H1 (cell line): Measurements from ENCODE around the gene GPD1.

Experiments used
- CTCF ChIP-seq, 3 experiments: IDR thresholded peaks; 1 replicate in 2 of 3; 2 replicates in 1 of 3; pipeline versions ENCODE4 v1.5.1 to v1.6.1; 2011; ENCODE audit warnings: low read length in 3 of 3, mild to moderate bottlenecking in 3 of 3, inconsistent platforms in 2 of 3, low read depth in 1 of 3, moderate library complexity in 1 of 3; ENCODE audit not compliant: insufficient read depth in 1 of 3; ENCODE audit errors: control extremely low read depth in 1 of 3
- NANOG ChIP-seq: IDR thresholded peaks from 2 replicates; pipeline ENCODE4 v1.6.1; 2011; ENCODE audit warnings: low read length, low read depth, mild to moderate bottlenecking, inconsistent platforms; ENCODE audit not compliant: insufficient read depth, poor library complexity, severe bottlenecking
- POLR2A ChIP-seq, 2 experiments: IDR thresholded peaks; 1 replicate in 1 of 2; 2 replicates in 1 of 2; pipeline ENCODE4 v1.6.1; 2011; ENCODE audit warnings: low read depth in 2 of 2, low read length in 2 of 2, mild to moderate bottlenecking in 2 of 2; ENCODE audit errors: control extremely low read depth in 1 of 2
- POLR2AphosphoS5 ChIP-seq: IDR thresholded peaks from 2 replicates; pipeline ENCODE4 v1.6.1; 2011; ENCODE audit warnings: low read depth, low read length
- RAD21 ChIP-seq, 2 experiments: IDR thresholded peaks in 1 of 2; conservative IDR thresholded peaks in 1 of 2; 2 replicates each; pipeline ENCODE4 v1.6.1; 2011; ENCODE audit warnings: low read depth in 2 of 2, low read length in 2 of 2, improper control_type of control experiment in 1 of 2, inconsistent platforms in 1 of 2, mild to moderate bottlenecking in 1 of 2, moderate library complexity in 1 of 2
- SAP30 ChIP-seq: fragments of 300-600 bp; sonication (generic); IDR thresholded peaks from 2 replicates; pipeline ENCODE4 v1.7.1; 2012; ENCODE audit warnings: low read length, moderate library complexity, mild to moderate bottlenecking, inconsistent platforms; ENCODE audit not compliant: insufficient read depth, insufficient replicate concordance
- SUZ12 ChIP-seq: fragments of 200-600 bp; sonication (generic); IDR thresholded peaks from 2 replicates; pipeline ENCODE4 v1.6.1; 2012; ENCODE audit warnings: mild to moderate bottlenecking, inconsistent platforms, low read length, moderate library complexity, mixed read lengths
- TAF1 ChIP-seq: IDR thresholded peaks from 2 replicates; pipeline ENCODE4 v1.6.1; 2011; ENCODE audit warnings: mild to moderate bottlenecking, low read depth, low read length
- TF ChIP-seq, protein P1 (sequence below): IDR thresholded peaks from 2 replicates; pipeline ENCODE4 v1.6.1; 2012; ENCODE audit warnings: inconsistent platforms

DNA sequence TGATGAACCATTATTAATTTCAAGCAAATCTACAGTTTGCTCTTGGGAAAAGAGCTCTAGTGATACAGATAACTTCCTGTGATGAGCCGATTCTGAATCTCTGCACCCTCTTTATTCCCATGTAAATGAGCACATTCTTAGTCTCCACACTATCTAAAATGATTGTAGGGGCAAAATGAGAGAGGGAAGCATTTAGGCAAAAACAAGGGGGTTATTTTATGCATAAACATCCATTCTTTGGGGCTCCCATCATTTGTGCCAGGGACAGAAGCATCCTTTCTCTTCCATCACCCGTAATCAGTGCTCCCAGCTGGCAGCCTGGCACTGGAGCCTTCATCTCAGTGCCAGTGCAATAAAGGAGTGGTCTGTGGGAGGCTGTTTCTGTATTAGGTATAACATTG, 1.7 kb upstream of the GPD1 start:
- TF ChIP-seq NANOG (no peak), POLR2A (IDR thresholded peaks at IDR 0.05; ENCODE audit: control extremely low read depth in 1 of 2, low read depth in 2 of 2, low read length in 2 of 2) (no peak), POLR2AphosphoS5 (no peak), TAF1 (no peak), SUZ12 (no peak), RAD21 (IDR thresholded peaks at IDR 0.05 in 1 of 2, conservative IDR thresholded peaks at IDR 0.05 in 1 of 2; ENCODE audit: low read depth in 2 of 2, low read length in 2 of 2) (no peak), CTCF (IDR thresholded peaks at IDR 0.05; ENCODE audit: control extremely low read depth in 1 of 3, insufficient read depth in 1 of 3, low read depth in 1 of 3, low read length in 3 of 3) (no peak), SAP30 (no peak)
- TF ChIP-seq, protein P1, sequence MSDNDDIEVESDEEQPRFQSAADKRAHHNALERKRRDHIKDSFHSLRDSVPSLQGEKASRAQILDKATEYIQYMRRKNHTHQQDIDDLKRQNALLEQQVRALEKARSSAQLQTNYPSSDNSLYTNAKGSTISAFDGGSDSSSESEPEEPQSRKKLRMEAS, result no peak
